ENCODE data around the gene GAL3ST2.
A peak's percentile ranks its signal among the peaks of the same experiment; 100 is the strongest.
"Not testable (repeated sequence)": the region's sequence is repeated elsewhere in the genome, so short reads cannot be mapped to it uniquely, and the experiment has no call there.

GAL3ST2 gene

GRCh38 chr2:241776336-241777169 is at the start of gene GAL3ST2:
TSS of gene GAL3ST2 (plus strand) at chr2:241776822. CDS start at chr2:241776956, 134 bp downstream.
- DNase-seq, result no peak

DNA sequence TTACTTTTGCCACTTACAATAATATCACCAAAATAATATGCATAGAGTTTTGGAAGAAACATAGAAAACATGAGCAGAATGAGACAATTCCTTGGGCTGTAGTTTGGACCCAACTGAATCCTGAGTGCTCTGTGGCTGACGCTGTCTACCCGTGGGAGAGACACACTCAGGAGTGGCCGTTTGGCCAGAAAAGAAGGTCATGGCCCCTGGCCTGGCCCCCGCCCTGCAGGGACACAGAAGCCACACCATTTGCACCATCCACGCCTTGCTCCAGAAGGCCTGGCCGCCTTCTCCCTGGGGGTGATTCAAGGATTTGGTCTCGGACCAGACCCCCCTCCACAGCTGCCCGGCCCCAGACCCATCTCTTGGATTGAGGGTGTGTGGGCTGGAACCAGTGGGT is 48.6 kb upstream of the GAL3ST2 start:
- DNase-seq, result no peak

- DNase-seq, result no peak
Measured at GRCh38 chr2:241728627-241729026, 48.0 kb upstream of the GAL3ST2 start.

DNA sequence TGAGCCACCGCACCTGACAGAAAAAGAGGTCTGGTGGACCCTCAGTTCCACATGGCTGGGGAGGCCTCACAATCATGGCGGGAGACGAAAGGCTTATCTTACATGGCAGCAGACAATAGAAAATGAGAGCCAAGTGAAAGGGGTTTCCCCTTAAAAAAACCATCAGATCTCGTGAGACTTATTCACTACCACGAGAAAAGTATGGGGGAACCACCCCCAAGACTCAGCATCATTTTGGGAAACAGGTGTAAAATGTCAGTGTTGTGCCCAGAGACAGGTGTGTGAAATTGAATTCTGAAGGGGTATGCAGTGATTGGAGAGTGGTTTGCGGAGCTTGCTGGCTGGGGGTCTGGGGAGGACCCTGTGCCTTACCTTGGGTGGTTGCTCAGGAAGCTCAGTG is 46.8 kb upstream of the GAL3ST2 start:
- no peak for DNase-seq

DNA sequence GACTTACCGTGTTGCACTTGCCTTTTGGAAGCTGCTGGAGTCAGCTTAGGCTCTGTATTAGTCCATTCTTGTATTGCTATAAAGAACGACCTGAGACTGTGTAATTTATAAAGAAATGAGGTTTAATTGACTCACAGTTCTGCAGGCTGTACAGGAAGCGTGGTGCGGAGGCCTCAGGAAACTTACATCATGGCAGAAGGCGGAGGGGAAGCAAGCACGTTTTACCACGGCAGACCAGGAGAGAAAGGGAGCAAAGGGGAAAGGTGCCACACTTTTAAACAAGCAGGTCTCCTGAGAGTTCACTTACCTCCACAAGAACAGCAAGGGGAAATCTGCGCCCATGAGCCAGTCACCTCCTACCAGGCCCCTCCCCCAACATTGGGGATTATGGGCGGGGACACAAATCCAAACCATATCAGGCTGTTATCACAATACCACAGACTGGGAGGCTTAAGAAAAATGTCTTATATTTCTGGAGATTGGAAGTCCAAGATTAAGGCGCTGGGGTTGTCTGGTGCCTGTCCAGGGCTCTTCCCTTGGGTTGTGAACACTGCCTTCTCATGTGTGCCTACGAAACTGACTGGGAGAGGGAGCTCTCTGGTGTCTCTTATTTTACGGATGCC is 45.8 kb upstream of the GAL3ST2 start:
- DNase-seq, result no peak

GRCh38 chr2:241732513-241733186 is 44.0 kb upstream of the GAL3ST2 start:
- not testable (repeated sequence) for DNase-seq

DNA sequence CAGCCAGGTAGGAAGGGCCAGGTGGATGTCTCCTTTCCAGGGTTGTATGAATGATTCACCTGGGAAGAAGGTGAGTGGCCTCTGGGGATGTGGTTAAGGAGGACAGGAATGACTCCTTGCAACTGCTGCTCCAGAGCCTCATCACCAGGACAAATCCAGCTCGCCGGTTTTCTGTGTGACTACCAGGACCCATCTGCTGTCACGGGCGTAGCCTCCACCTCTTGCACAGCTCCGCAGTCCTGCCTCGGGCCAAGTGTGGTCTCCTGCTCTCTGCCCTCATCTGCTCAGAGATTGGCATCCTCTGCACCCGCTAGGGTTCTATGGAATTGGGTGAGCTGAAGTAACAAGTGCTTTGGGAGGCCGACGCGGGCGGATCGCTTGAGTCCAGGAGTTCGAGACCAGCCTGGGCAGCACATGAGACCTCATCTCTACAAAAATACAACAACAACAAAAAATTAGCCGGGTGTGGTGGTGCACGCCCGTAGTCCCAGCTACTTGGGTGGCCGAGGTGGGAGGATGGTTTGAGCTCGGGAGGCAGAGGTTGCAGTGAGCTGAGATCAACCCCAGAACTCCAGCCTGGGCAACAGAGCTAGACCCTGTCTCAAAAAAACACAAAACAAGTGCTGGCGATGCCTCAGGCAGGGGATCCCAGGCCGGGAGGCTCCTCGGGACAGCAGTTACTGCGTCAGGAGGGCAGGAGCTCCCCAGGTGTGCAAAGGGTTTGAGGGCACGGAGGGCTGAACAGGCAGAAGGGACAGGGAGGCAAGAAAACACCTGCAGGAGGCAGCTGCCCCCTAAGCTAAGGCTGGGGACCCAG is 43.0 kb upstream of the GAL3ST2 start:
- DNase-seq, result no peak

- DNase-seq, result no peak
Measured at GRCh38 chr2:241734208-241734466, 42.5 kb upstream of the GAL3ST2 start.

DNA sequence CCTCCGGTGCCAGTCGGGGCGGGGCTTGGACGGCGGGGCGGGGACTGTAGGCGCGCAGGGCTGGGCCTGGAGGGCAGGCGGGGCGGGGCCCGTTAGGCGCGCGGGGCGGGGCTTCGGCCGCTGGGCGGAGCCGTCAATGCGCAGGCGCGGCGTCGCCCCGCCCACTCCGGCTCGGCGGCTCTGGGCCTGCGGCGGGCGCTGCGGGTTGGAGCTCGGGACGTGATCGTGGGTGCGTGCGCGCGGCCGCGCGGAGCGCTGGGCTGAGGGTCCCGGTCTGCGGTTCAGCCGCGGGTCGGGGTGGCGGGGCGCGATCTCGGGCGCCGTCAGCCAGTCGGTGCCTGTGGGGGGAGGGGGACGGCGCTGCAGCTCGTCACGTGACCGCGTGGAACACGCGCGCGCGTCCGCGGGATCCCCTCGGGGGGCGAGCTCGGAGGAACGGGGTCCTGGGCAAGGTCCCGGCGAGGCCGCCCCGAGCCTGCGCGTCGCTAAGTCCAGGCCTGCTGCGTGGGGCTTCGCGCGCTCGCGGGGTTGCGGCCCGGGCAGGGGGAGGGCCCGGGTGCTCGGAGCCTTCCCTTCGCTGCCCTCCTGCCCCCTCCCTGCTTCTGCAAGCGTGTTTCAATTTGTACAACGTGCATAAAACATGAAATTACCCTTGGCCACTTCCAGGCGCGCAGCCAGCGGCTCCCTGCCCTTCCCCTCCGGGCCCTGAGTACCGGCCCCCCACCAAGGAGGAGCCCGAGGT is 42.0 kb upstream of the GAL3ST2 start, which contains the start of gene D2HGDH:
Gene D2HGDH (plus strand): TSS at position 164 of the 742 bp plus-strand sequence. CDS start 595 bp downstream, outside the sequence.
- DNase-seq, result peak; percentile 73

DNA sequence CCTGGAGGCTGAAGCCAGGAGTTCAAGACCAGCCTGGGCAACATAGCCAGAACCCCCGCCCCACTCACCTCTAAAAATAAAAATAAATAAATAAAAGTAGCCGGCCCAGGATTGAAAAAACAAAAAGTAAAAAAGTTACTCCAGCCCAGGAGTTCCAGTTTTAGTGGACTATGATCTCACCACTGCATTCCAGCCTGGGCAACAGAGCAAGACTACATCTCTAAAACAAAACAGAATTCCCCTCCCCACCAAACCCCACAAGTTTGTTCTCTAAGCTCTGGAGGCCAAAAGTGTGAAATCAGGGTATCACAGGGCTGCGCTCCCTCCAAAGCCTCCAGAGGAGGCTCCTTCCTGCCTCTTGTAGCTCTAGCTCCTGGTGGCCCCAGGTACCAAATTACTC is 40.5 kb upstream of the GAL3ST2 start:
- no peak for DNase-seq

DNA sequence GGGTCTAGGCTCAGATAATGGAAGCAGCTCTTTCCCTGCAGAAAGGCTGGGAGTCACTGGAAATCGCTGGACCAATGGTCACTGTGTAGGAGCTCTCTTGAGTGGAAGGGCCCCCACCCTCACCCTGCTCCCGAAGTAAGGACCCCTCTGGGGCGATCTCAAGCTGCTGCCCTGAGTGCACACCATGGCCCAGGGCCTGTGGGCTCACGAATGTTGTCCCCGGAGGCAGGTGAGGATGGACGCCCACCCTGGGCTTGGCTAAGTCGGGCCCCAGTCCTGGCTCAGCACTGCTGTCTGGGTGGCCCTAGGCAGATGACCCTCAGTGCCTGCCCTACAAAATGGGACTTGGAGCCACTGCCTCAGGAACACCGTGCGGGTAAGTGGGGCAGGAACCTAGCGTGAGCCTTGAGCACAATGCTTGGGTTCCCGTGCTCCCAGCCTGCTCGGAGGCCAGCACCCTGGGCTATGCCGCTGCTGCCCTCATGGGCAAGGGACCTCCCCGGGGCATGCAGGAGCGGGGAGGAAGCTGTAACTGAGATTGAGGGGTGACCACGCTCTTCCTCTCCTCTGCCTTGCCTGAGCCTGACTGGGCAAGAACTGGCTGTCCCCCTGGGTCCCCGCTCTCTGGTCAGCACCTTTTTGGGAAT is 38.5 kb upstream of the GAL3ST2 start:
- no peak for DNase-seq

- DNase-seq, result no peak
Measured at GRCh38 chr2:241739177-241739576, 37.4 kb upstream of the GAL3ST2 start.

- no peak for DNase-seq
Measured at GRCh38 chr2:241739651-241740050, 37.0 kb upstream of the GAL3ST2 start.

GRCh38 chr2:241741016-241741415 is 35.6 kb upstream of the GAL3ST2 start:
- DNase-seq, result no peak

- DNase-seq, result no peak
Measured at GRCh38 chr2:241742320-241742939, 34.2 kb upstream of the GAL3ST2 start.

DNA sequence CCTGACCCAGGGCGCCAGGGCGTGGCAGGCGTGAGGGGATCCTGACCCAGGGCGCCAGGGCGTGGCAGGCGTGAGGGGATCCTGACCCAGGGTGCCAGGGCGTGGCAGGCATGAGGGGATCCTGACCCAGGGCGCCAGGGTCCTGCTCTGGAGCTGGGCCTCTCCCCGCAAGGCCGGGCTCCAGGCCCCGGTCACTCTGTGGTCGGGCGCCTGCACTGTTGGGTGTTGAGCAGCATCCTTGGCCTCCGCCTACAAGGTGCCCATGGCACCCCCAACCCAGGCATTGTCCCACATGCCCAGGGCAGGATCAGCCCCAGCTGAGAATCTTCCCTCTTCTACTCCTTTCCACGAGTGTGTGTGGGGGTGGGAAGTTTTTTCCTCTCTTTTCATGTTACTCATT is 33.6 kb upstream of the GAL3ST2 start:
- not testable (repeated sequence) for DNase-seq

- no peak for DNase-seq
Measured at GRCh38 chr2:241743620-241744019, 33.0 kb upstream of the GAL3ST2 start.

DNA sequence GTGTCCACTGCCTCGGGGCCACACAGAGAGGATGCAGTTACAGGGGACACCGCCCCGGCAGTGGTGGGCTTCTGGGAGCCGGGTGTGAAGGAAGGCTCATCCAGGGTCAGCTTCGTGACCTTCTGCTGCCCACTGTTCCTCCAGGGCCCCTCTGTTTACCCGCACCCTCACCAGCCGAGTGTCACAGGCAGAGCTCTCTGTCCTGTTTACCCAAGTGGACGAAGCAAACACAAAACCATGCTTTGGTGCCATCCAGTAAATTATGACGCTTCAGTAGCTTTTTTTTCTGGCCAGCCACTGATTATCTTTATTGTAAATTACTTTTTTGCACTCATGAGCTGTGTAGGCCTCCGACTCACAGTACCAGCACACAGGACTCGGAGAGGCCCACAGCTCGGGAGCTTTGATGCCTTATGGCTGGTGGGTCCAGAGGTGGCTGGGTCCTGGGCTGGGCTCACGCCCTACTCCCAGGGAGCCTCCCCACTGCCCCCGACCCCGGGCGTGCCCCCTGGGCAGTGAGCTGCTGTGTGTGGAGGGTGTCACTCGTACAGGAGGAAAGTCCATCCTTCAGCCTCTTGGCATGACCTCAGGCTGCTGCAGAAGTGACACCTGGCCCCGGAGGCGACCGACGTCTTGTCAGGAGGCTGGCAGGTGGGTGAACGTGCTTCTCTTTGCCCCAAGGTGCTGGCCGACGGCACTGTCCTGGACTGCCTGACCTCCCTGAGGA is 32.4 kb upstream of the GAL3ST2 start:
- no peak for DNase-seq

- no peak for DNase-seq
Measured at GRCh38 chr2:241745276-241745675, 31.3 kb upstream of the GAL3ST2 start.

GRCh38 chr2:241746084-241746483 is 30.5 kb upstream of the GAL3ST2 start:
- DNase-seq, result no peak

All from NCI-H2107 (cell line).